Effector CD8-positive, alpha-beta T cell (primary cell): ENCODE data around the gene FAM120A.
"Not testable (repeated sequence)": the region's sequence is repeated elsewhere in the genome, so short reads cannot be mapped to it uniquely, and the experiment has no call there.

Experiments
- DNase-seq: peaks from one replicate; lab custom pipeline; 2025; lab: John Stamatoyannopoulos, UW

Gene FAM120A

DNA sequence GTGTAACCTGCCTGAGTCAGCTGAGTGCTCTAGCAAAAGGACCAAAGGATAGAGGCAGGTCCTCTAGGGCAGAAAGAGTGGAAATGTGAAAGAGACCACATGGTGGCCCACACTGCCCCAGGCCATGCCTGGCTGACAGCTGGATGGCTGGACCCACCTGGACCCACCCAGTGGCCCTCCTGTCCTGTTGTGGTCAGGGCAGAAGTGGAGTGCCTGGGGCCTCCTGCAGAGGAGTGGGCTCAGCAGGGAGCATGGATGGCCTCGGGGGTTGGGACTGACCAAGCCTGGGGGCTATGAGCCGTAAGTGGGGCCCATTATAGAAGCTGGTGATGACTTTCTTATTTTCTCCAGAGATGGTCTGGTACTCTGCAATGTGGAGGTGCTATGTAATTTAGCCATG lies 57.6 kb downstream of the FAM120A start:
- no peak for DNase-seq

GRCh38 chr9:93510041-93510440 lies 58.6 kb downstream of the FAM120A start:
- no peak for DNase-seq

GRCh38 chr9:93511228-93511627 lies 59.7 kb downstream of the FAM120A start:
- not testable (repeated sequence) for DNase-seq

- not testable (repeated sequence) for DNase-seq
Measured at GRCh38 chr9:93512170-93512812, 60.8 kb downstream of the FAM120A start.

- DNase-seq = no peak
Measured at GRCh38 chr9:93513606-93514005, 62.1 kb downstream of the FAM120A start.

GRCh38 chr9:93517331-93517730 lies 65.8 kb downstream of the FAM120A start:
- no peak for DNase-seq

DNA sequence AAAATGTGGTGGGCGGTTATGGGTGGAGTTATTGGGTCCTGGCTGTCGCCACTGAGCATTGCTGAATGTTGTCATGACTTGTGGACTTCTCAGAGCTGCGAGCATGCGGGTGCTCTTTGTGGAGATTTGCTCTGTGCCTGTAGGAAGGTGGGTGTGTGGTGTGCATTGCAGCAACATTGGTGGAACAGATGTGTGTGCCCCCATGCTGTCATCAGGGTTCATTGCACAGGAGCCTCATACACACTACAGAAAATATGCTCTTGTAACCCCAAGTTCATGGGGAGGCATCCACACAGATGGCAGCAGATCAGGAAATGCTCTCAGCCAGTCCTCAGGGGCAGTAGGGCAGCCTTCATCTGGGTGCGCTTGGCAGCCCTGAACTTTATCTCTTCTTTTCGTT lies 69.0 kb downstream of the FAM120A start:
- no peak for DNase-seq

- no peak for DNase-seq
Measured at GRCh38 chr9:93522736-93523135, 71.3 kb downstream of the FAM120A start.

GRCh38 chr9:93523518-93524144 lies 72.1 kb downstream of the FAM120A start:
- no peak for DNase-seq

- no peak for DNase-seq
Measured at GRCh38 chr9:93525476-93525875, 74.0 kb downstream of the FAM120A start.

DNA sequence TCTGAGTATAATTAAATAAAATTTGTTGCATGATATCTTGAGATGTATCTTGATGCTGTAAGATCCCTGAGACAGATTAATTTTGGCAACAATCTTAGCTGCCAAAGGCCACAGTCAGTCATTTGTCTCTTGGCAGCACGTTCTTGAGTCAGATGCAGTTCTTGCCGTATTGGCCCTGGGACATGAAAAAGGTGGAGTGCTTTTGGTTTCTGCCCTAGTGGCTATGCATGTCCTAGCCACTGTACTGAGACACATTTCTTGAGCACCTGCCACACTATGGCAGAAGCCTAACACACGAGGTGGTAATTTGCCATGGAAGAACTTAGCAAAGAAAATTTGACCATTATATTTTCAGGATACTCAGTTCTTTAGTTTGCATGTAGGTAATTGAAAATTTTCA lies 79.9 kb downstream of the FAM120A start:
- DNase-seq = no peak

GRCh38 chr9:93532141-93532540 lies 80.7 kb downstream of the FAM120A start:
- DNase-seq = no peak

DNA sequence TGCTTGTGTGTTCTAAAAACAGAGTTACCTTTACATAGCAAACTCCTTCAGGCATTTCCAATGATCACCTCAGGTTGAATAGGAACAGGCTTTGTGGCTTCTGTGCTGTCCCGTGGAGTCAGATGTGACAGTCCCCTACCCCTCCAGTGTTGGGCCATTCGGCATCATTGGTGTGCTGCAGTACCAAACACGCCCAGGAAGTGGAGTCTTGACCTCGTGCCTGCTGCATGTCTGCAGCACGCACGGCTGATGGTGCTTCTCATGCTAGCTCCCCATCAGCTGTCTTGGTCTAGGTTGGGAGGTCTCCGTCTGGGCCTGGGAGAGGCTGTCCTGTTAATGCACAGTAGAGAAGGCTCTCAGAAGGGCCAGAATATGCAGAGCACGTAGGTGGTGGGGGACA lies 82.4 kb downstream of the FAM120A start:
- no peak for DNase-seq

GRCh38 chr9:93536167-93536566 lies 84.7 kb downstream of the FAM120A start:
- DNase-seq = no peak

- DNase-seq = no peak
Measured at GRCh38 chr9:93536874-93537273, 85.4 kb downstream of the FAM120A start.

DNA sequence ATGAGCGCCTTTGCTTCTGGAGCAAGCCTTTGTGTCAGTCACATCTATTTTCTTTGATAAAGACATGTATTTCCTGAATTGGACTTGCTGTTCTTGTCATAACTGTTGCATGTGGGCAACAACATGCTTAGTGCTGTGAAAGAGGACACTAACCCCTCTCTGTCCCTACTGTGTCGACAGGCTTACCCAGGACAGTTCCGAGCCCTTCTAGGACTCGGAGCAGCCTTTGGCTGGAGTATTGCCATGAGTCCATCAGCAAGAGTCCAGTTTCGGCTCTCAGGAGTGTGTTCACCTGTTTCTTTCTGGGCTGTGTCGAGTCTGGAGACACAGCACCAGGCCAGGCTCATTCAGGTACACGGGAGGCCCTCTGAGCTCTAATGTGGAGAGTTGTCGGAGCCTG lies 88.8 kb downstream of the FAM120A start:
- DNase-seq = no peak

DNA sequence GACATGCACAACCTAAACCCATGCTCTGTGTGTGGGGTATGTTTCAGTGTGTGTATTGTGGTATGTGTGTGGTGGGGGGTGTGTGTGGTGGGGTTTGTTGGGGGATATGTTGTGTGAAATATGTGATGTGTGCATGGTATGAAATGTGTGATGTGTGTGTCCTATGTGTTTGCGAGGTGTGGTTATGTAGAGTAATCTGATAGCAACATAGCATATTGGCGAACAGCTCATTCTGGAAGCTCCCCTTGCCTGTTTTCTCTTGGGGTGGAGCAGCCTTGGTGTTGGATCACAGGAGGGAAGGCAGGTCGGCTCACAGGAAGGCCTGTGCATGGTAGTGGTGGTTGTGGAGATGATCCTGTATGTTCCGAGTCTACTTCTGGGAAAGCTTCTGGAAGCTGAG lies 89.5 kb downstream of the FAM120A start:
- no peak for DNase-seq

DNA sequence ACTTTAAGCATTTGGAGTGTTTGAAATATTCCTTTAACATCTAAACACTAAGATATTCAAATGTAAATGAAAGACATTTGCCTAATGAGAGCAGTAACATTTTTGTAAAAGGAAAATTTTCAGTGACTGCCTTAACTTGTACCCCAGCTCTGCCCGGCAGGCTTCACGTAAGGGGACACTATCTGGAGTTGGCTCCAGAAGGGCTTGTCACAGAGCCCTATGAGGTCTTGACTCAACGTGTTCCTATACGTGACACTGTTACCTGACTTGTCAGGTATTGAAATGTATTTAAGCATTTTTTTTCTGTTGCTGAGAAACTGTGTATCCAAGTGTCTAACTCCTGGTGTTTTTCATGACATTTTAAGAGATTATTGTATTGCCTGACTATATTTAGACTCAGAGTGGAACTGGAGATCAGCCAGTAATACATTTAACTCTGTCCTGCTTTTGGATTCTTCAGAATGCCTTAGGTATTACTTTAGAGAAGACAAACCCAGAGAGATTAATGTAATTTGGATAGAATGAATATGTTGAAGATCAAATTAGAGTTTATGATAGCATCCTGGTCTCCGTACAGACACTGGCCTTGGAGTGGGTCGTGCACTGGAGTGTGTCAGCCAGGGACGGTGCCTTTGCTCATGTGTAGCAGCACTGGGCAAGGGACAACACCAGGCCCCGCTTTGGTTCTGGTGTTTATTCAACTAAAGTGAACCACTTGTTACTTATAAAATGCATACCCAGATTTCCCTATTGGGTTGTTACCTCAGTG lies 90.3 kb downstream of the FAM120A start:
- no peak for DNase-seq

GRCh38 chr9:93543117-93543516 lies 91.6 kb downstream of the FAM120A start:
- no peak for DNase-seq

GRCh38 chr9:93546356-93546755 lies 94.9 kb downstream of the FAM120A start:
- no peak for DNase-seq

DNA sequence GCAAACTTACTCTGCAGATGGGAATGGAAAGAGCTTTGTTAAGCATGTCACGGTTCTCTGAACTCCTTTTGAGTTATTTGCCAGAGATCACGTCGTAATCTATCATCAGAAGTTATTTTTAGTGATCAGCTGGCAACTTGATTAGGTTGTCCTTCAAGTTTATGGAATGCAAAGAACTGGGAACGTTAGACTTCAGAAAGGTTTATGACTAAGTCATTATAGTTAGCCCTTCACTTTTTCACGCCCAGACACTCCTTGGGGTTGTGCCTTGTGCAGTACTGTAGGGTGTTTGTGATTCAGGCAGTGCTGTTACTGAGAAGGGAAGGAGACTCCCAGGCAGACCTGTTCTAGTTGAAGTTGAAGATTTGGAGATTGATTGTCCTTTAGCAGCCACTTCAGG lies 98.1 kb downstream of the FAM120A start:
- no peak for DNase-seq

DNA sequence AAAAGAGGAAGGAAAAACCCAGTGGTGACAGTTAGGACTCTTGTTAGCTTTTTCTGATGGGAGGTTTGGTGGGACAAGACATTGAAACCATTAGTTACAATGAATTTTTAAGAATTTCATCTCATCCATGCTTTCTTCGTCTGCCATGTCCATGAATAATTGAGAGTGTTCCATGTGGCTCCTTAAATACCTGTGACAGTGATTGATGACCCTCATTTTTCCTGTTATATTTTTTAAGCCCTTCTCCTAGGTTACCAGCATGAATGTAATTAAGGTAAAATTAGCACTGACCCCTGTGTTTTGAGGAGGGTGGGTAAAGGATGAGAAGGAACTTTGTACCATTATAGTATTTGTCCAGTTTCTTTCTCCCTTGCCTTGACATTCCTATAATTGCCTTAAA lies 101.4 kb downstream of the FAM120A start:
- no peak for DNase-seq

DNA sequence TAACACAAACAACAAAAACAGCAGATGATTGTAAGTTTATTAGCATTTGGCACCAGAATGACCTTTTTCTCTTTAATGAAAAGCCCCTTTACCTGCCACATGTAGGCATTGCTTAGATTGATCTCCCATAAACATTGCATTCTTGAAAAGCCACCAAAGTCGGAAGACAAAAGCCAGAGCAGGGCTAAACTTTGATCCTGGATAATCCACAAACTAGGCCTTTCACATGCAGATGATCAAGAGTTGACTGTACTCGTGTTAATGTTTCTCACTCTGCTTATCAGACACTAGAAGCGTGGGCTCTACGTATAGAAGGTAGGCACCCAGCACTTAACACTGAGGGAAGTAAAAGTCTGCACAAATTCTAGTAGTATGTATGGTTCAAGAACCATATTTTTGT lies 103.9 kb downstream of the FAM120A start:
- no peak for DNase-seq
